ENCODE data around the gene ZDHHC7.

DNA sequence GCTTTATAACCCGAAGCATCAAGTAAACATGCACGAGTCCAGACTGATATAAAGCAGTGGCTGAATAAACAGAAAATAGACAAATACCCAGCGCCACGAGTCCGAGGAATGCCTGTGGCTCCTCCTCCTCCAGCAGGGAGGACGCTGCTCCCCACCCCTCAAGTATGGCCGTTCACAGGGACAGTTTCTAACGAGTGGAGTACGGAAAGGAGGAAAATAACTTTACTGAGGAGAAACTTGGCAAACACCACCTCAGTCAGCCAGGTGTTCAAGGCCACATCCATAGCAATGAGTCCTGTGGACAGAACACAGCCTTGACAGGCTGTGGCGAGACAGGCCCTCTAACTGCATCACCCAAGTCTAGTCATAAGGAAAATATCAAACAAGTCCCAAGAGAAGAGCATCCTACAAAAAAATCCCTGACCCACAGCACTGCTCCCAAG, 9.2 kb downstream of the ZDHHC7 start:
- TF ChIP-seq, protein P1, sequence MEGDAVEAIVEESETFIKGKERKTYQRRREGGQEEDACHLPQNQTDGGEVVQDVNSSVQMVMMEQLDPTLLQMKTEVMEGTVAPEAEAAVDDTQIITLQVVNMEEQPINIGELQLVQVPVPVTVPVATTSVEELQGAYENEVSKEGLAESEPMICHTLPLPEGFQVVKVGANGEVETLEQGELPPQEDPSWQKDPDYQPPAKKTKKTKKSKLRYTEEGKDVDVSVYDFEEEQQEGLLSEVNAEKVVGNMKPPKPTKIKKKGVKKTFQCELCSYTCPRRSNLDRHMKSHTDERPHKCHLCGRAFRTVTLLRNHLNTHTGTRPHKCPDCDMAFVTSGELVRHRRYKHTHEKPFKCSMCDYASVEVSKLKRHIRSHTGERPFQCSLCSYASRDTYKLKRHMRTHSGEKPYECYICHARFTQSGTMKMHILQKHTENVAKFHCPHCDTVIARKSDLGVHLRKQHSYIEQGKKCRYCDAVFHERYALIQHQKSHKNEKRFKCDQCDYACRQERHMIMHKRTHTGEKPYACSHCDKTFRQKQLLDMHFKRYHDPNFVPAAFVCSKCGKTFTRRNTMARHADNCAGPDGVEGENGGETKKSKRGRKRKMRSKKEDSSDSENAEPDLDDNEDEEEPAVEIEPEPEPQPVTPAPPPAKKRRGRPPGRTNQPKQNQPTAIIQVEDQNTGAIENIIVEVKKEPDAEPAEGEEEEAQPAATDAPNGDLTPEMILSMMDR (IDR thresholded peaks at IDR 0.05), result no peak
- TF ChIP-seq POLR2AphosphoS5 (IDR thresholded peaks at IDR 0.05; ENCODE audit: insufficient read depth in 1 of 2, low read depth in 1 of 2), result no peak
- TF ChIP-seq POLR2A (IDR thresholded peaks at IDR 0.05), result no peak

Data from vagina (tissue), 2 donors.